Karpas-422 (cell line): ENCODE results near the gene EMX1. TPM values are rescaled to one million over a fixed set of nuclear protein-coding genes. Genes with fewer than 3 reads are reported as not detected.

Experiments used
- DNase-seq: peaks from one replicate; pipeline ENCODE4 v3.0.0-alpha.2; 2015
- H2AFZ ChIP-seq: fragments of 200-600 bp; sonication (generic); 2 replicates; pipeline ENCODE4 v1.6.1; 2014; ENCODE audit warnings: antibody characterized with exemption, low read length, mixed read lengths
- H3K27ac ChIP-seq: fragments of 200-600 bp; sonication (generic); 2 replicates; pipeline ENCODE4 v1.5.1; 2014; ENCODE audit warnings: mild to moderate bottlenecking, low read length, moderate library complexity
- H3K27me3 ChIP-seq: fragments of 200-600 bp; sonication (generic); 2 replicates; pipeline ENCODE4 v1.6.1; 2014; ENCODE audit warnings: low read length, mixed read lengths
- H3K36me3 ChIP-seq: fragments of 200-600 bp; sonication (generic); 2 replicates; pipeline ENCODE4 v1.6.1; 2014; ENCODE audit warnings: low read length, mixed read lengths; ENCODE audit not compliant: insufficient read depth
- H3K4me1 ChIP-seq: fragments of 200-600 bp; sonication (generic); 2 replicates; pipeline ENCODE4 v1.6.1; 2014; ENCODE audit warnings: mild to moderate bottlenecking, low read length, mixed read lengths
- H3K4me2 ChIP-seq: fragments of 200-600 bp; sonication (generic); 2 replicates; pipeline ENCODE4 v1.6.1; 2014; ENCODE audit warnings: low read length, low read depth, mild to moderate bottlenecking; ENCODE audit not compliant: poor library complexity, severe bottlenecking
- H3K4me3 ChIP-seq: fragments of 200-600 bp; sonication (generic); 2 replicates; pipeline ENCODE4 v1.5.1; 2014; ENCODE audit warnings: mild to moderate bottlenecking, antibody characterized with exemption, low read length, mixed read lengths
- H3K79me2 ChIP-seq: fragments of 200-600 bp; sonication (generic); 2 replicates; pipeline ENCODE4 v1.6.1; 2014; ENCODE audit warnings: mild to moderate bottlenecking, low read length, mixed read lengths
- H3K9ac ChIP-seq: fragments of 200-600 bp; sonication (generic); 2 replicates; pipeline ENCODE4 v1.6.0; 2014; ENCODE audit warnings: low read length
- H3K9me2 ChIP-seq: fragments of 200-600 bp; sonication (generic), shearing (Covaris generic); replicated peaks from 2 replicates; pipeline ENCODE4 v1.6.0; 2014; ENCODE audit warnings: mild to moderate bottlenecking, low read length, moderate library complexity; ENCODE audit not compliant: insufficient read depth
- H3K9me3 ChIP-seq: fragments of 300-700, 200-600 bp; sonication (generic); 2 replicates; pipeline ENCODE4 v1.6.1; 2014; ENCODE audit warnings: low read length, mixed read lengths
- H4K20me1 ChIP-seq: fragments of 200-600 bp; sonication (generic); 2 replicates; pipeline ENCODE4 v1.6.1; 2014; ENCODE audit warnings: mild to moderate bottlenecking, antibody characterized with exemption, low read length, low read depth; ENCODE audit not compliant: insufficient read depth
- total RNA-seq: library from RNA; depleted of rRNA; stranded (reverse); fragments of >200 nt; shearing (Covaris generic); gene quantifications from 2 replicates; pipeline ENCODE4 v1.2.3, GENCODE V29; 2014; ENCODE audit warnings: low replicate concordance

Gene EMX1
- total RNA-seq, 1 experiment from 2014 or later = not detected

- Histone ChIP-seq H4K20me1 (no peaks in the 10 kb centered on the region; the same call in 1 of the 2 replicates), H2AFZ (no peak overlapping the region), H3K79me2 (no peaks in the 10 kb centered on the region), H3K4me1 (no peaks in the 10 kb centered on the region), H3K9me2 (no peaks in the 10 kb centered on the region), H3K4me3 (no peak overlapping the region), H3K27me3 (no peaks in the 10 kb centered on the region), H3K9ac (no peak overlapping the region), H3K9me3 (no peaks in the 10 kb centered on the region), H3K36me3 (no peaks in the 10 kb centered on the region), H3K27ac (no peak overlapping the region), H3K4me2 (no peak overlapping the region)
- DNase-seq = no peak
These were observed 47.7 kb downstream of the EMX1 start for GRCh38 chr2:72965016-72965415.

- H3K79me2 ChIP-seq = no peaks in the 10 kb centered on the region
- DNase-seq = no peak
- no peaks in the 10 kb centered on the region for H3K36me3 ChIP-seq
- H3K9me2 ChIP-seq = no peaks in the 10 kb centered on the region
- no peak overlapping the region for H3K9ac ChIP-seq
- H4K20me1 ChIP-seq = no peaks in the 10 kb centered on the region
- no peak overlapping the region for H3K27ac ChIP-seq
- H2AFZ ChIP-seq = no peak overlapping the region
- H3K4me2 ChIP-seq = no peak overlapping the region
- H3K9me3 ChIP-seq = no peaks in the 10 kb centered on the region
- H3K27me3 ChIP-seq = no peaks in the 10 kb centered on the region
- no peaks in the 10 kb centered on the region for H3K4me1 ChIP-seq
- H3K4me3 ChIP-seq = no peak overlapping the region
These were observed 48.6 kb downstream of the EMX1 start for GRCh38 chr2:72965770-72966450.

- H2AFZ ChIP-seq = no peak overlapping the region
- no peaks in the 10 kb centered on the region for H3K4me1 ChIP-seq
- no peak overlapping the region for H3K4me3 ChIP-seq
- H3K9me2 ChIP-seq = no peaks in the 10 kb centered on the region
- no peak overlapping the region for H3K27ac ChIP-seq
- no peak overlapping the region for H3K4me2 ChIP-seq
- no peak for DNase-seq
- H3K79me2 ChIP-seq = no peaks in the 10 kb centered on the region
- no peaks in the 10 kb centered on the region for H4K20me1 ChIP-seq
- H3K9me3 ChIP-seq = no peaks in the 10 kb centered on the region
- H3K36me3 ChIP-seq = no peaks in the 10 kb centered on the region
- no peak overlapping the region for H3K9ac ChIP-seq
- H3K27me3 ChIP-seq = no peaks in the 10 kb centered on the region
These were observed 51.0 kb downstream of the EMX1 start for GRCh38 chr2:72968286-72968685.

- Histone ChIP-seq H3K27me3 (no peaks in the 10 kb centered on the region), H3K9me3 (no peaks in the 10 kb centered on the region), H3K79me2 (no peaks in the 10 kb centered on the region), H3K36me3 (no peaks in the 10 kb centered on the region), H3K4me1 (no peaks in the 10 kb centered on the region), H4K20me1 (no peaks in the 10 kb centered on the region), H3K27ac (no peak overlapping the region), H3K9ac (no peak overlapping the region), H3K4me3 (no peak overlapping the region), H3K4me2 (no peak overlapping the region), H2AFZ (no peak overlapping the region), H3K9me2 (no peaks in the 10 kb centered on the region)
- DNase-seq = no peak
These were observed 52.4 kb downstream of the EMX1 start for GRCh38 chr2:72969706-72970105.

- H3K4me2 ChIP-seq = no peak overlapping the region
- no peaks in the 10 kb centered on the region for H3K9me2 ChIP-seq
- H3K9ac ChIP-seq = no peak overlapping the region
- no peaks in the 10 kb centered on the region for H3K36me3 ChIP-seq
- no peak overlapping the region for H3K27ac ChIP-seq
- no peak for DNase-seq
- no peaks in the 10 kb centered on the region for H3K9me3 ChIP-seq
- H2AFZ ChIP-seq = no peak overlapping the region
- no peaks in the 10 kb centered on the region for H4K20me1 ChIP-seq
- peaks cover 3% of the 10 kb centered on the region; the same call in 1 of the 2 replicates for H3K27me3 ChIP-seq
- H3K4me1 ChIP-seq = no peaks in the 10 kb centered on the region
- H3K4me3 ChIP-seq = no peak overlapping the region
- no peaks in the 10 kb centered on the region for H3K79me2 ChIP-seq
These were observed 53.7 kb downstream of the EMX1 start for GRCh38 chr2:72971036-72971435.

GRCh38 chr2:72972352-72973136, 55.2 kb downstream of the EMX1 start:
- DNase-seq = no peak
- Histone ChIP-seq H3K36me3 (no peaks in the 10 kb centered on the region), H3K4me3 (no peak overlapping the region), H3K9me3 (no peaks in the 10 kb centered on the region), H3K27ac (no peak overlapping the region), H3K4me1 (no peaks in the 10 kb centered on the region), H3K79me2 (no peaks in the 10 kb centered on the region), H3K27me3 (peaks cover 3% of the 10 kb centered on the region; the same call in 1 of the 2 replicates), H2AFZ (no peak overlapping the region), H4K20me1 (no peaks in the 10 kb centered on the region), H3K4me2 (no peak overlapping the region), H3K9me2 (no peaks in the 10 kb centered on the region), H3K9ac (no peak overlapping the region)

- no peaks in the 10 kb centered on the region for H3K9me3 ChIP-seq
- no peak for DNase-seq
- H3K27me3 ChIP-seq = peaks cover 3% of the 10 kb centered on the region; the same call in 1 of the 2 replicates
- H3K4me1 ChIP-seq = no peaks in the 10 kb centered on the region
- no peak overlapping the region for H2AFZ ChIP-seq
- H3K4me2 ChIP-seq = no peak overlapping the region
- no peak overlapping the region for H3K4me3 ChIP-seq
- no peaks in the 10 kb centered on the region for H3K79me2 ChIP-seq
- H3K27ac ChIP-seq = no peak overlapping the region
- H3K36me3 ChIP-seq = no peaks in the 10 kb centered on the region
- H3K9ac ChIP-seq = no peak overlapping the region
- no peaks in the 10 kb centered on the region for H4K20me1 ChIP-seq
- no peaks in the 10 kb centered on the region for H3K9me2 ChIP-seq
These were observed 55.8 kb downstream of the EMX1 start for GRCh38 chr2:72973137-72973535.

GRCh38 chr2:72973566-72974435, 56.5 kb downstream of the EMX1 start:
- Histone ChIP-seq H3K9me2 (no peaks in the 10 kb centered on the region), H3K79me2 (no peaks in the 10 kb centered on the region), H3K4me1 (no peaks in the 10 kb centered on the region), H3K9me3 (no peaks in the 10 kb centered on the region), H3K4me2 (no peak overlapping the region), H3K27ac (no peak overlapping the region), H3K9ac (no peak overlapping the region), H3K4me3 (no peak overlapping the region), H2AFZ (no peak overlapping the region), H3K27me3 (peaks cover 3% of the 10 kb centered on the region; the same call in 1 of the 2 replicates), H4K20me1 (no peaks in the 10 kb centered on the region), H3K36me3 (no peaks in the 10 kb centered on the region)
- peak; percentile 91 for DNase-seq
